ENCODE measurements around the gene ADAMTS18. TPM values are rescaled to one million over a fixed set of nuclear protein-coding genes. Genes with fewer than 3 reads are reported as not detected.

The ADAMTS18 gene
- total RNA-seq, 1 donor from 2014 or later = 0.98 TPM

- TF ChIP-seq CTCF (conservative IDR thresholded peaks at IDR 0.05; ENCODE audit: low read depth, low read length) = no peak
- no peak for DNase-seq (ENCODE audit: low read depth)
- H3K4me3 ChIP-seq (ENCODE audit: low read depth, low read length) = no peak overlapping the region
Observed at GRCh38 chr16:77409311-77409710, 25.5 kb downstream of the ADAMTS18 start.

GRCh38 chr16:77408607-77409006, 26.2 kb downstream of the ADAMTS18 start:
- DNase-seq (ENCODE audit: low read depth) = no peak
- TF ChIP-seq CTCF (conservative IDR thresholded peaks at IDR 0.05; ENCODE audit: low read depth, low read length) = no peak
- H3K4me3 ChIP-seq (ENCODE audit: low read depth, low read length) = no peak overlapping the region

- no peak overlapping the region for H3K4me3 ChIP-seq (ENCODE audit: low read depth, low read length)
- DNase-seq (ENCODE audit: low read depth) = no peak
- peak; percentile 38 for TF ChIP-seq CTCF (conservative IDR thresholded peaks at IDR 0.05; ENCODE audit: low read depth, low read length)
Observed at GRCh38 chr16:77406680-77407079, 28.2 kb downstream of the ADAMTS18 start.

- H3K4me3 ChIP-seq (ENCODE audit: low read depth, low read length) = no peak overlapping the region
- no peak for TF ChIP-seq CTCF (conservative IDR thresholded peaks at IDR 0.05; ENCODE audit: low read depth, low read length)
- no peak for DNase-seq (ENCODE audit: low read depth)
Observed at GRCh38 chr16:77404775-77405174, 30.1 kb downstream of the ADAMTS18 start.

GRCh38 chr16:77403732-77404131, 31.1 kb downstream of the ADAMTS18 start:
- TF ChIP-seq CTCF (conservative IDR thresholded peaks at IDR 0.05; ENCODE audit: low read depth, low read length) = no peak
- no peak overlapping the region for H3K4me3 ChIP-seq (ENCODE audit: low read depth, low read length)
- no peak for DNase-seq (ENCODE audit: low read depth)

GRCh38 chr16:77402672-77403071, 32.2 kb downstream of the ADAMTS18 start:
- H3K4me3 ChIP-seq (ENCODE audit: low read depth, low read length) = no peak overlapping the region
- no peak for TF ChIP-seq CTCF (conservative IDR thresholded peaks at IDR 0.05; ENCODE audit: low read depth, low read length)
- DNase-seq (ENCODE audit: low read depth) = no peak

GRCh38 chr16:77402118-77402517, 32.7 kb downstream of the ADAMTS18 start:
- H3K4me3 ChIP-seq (ENCODE audit: low read depth, low read length) = no peak overlapping the region
- DNase-seq (ENCODE audit: low read depth) = no peak
- no peak for TF ChIP-seq CTCF (conservative IDR thresholded peaks at IDR 0.05; ENCODE audit: low read depth, low read length)

Data from epithelial cell of proximal tubule (primary cell).